Loucy (cell line): ENCODE results near the gene GNB3.

Source experiments
- EZH2phosphoT487 ChIP-seq: fragments of 200-600 bp; IDR thresholded peaks from 2 replicates; pipeline ENCODE4 v1.6.1; 2018; ENCODE audit warnings: antibody characterized with exemption, mild to moderate bottlenecking, moderate library complexity, borderline replicate concordance
- TF ChIP-seq, protein P1 (sequence below): fragments of 200-600 bp; sonication (generic); conservative IDR thresholded peaks from 2 replicates; pipeline ENCODE4 v1.5.1; 2014; ENCODE audit warnings: mild to moderate bottlenecking, antibody characterized with exemption, low read length

DNA sequence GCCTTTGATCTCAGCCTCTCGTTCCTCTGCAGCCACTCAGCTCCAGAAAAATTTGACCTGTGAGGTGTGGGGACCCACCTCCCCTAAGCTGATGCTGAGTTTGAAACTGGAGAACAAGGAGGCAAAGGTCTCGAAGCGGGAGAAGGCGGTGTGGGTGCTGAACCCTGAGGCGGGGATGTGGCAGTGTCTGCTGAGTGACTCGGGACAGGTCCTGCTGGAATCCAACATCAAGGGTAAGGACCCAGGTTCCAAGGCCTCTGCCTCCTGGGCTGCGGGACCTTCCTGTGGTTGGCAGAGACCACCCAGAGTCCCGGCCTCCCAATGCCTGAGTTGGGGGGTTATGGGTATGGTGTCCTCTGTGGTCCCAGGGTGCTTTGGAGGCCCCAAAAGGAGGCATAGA, 23.6 kb upstream of the GNB3 start:
- TF ChIP-seq, protein P1, sequence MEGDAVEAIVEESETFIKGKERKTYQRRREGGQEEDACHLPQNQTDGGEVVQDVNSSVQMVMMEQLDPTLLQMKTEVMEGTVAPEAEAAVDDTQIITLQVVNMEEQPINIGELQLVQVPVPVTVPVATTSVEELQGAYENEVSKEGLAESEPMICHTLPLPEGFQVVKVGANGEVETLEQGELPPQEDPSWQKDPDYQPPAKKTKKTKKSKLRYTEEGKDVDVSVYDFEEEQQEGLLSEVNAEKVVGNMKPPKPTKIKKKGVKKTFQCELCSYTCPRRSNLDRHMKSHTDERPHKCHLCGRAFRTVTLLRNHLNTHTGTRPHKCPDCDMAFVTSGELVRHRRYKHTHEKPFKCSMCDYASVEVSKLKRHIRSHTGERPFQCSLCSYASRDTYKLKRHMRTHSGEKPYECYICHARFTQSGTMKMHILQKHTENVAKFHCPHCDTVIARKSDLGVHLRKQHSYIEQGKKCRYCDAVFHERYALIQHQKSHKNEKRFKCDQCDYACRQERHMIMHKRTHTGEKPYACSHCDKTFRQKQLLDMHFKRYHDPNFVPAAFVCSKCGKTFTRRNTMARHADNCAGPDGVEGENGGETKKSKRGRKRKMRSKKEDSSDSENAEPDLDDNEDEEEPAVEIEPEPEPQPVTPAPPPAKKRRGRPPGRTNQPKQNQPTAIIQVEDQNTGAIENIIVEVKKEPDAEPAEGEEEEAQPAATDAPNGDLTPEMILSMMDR, result no peak
- TF ChIP-seq EZH2phosphoT487, result no peak
